Thoracic aorta (tissue), 2 donors: ENCODE data around the gene RAP1GAP. TPM values are rescaled to one million over a fixed set of nuclear protein-coding genes. Genes with fewer than 3 reads are reported as not detected.
A peak's percentile ranks its signal among the peaks of the same experiment; 100 is the strongest.

Experiments used
- ATAC-seq: fragments of 150-250 bp; one replicate; pipeline ENCODE4 v1.8.0; 2017; ENCODE audit warnings: low read depth; ENCODE audit not compliant: insufficient number of reproducible peaks, low FRiP score
- DNase-seq: peaks from one replicate; pipeline ENCODE4 v3.0.0-alpha.2; 2020; ENCODE audit warnings: low spot score
- H3K27ac ChIP-seq, 2 donors: fragments of 200-600 bp; sonication (generic); 1 replicate in 1 of 2; 2 replicates in 1 of 2; pipeline ENCODE4 v1.5.1; 2016; ENCODE audit warnings: mild to moderate bottlenecking in 2 of 2, moderate library complexity in 2 of 2
- H3K27me3 ChIP-seq: fragments of 200-600 bp; sonication (generic); replicated peaks from 2 replicates; pipeline ENCODE4 v1.6.0; 2016; ENCODE audit warnings: mild to moderate bottlenecking; ENCODE audit not compliant: insufficient read depth
- H3K36me3 ChIP-seq: fragments of 200-600 bp; sonication (generic); one replicate; pipeline ENCODE4 v1.5.1; 2016
- H3K4me1 ChIP-seq, 2 donors: fragments of 200-600 bp; sonication (generic); 1 replicate in 1 of 2; 2 replicates in 1 of 2; pipeline versions ENCODE4 v1.5.1 to v1.6.0; 2016; ENCODE audit warnings: low read depth in 2 of 2, mild to moderate bottlenecking in 1 of 2; ENCODE audit not compliant: control insufficient read depth in 1 of 2
- H3K4me3 ChIP-seq: fragments of 200-600 bp; sonication (generic); 2 replicates; pipeline ENCODE4 v1.5.1; 2016; ENCODE audit warnings: mild to moderate bottlenecking
- H3K9me3 ChIP-seq: fragments of 200-600 bp; sonication (generic); 2 replicates; pipeline ENCODE4 v1.5.1; 2016
- total RNA-seq, 2 donors: library from RNA; depleted of rRNA; stranded (reverse); fragments of >200 nt; gene quantifications; one replicate each; pipeline versions ENCODE4 v1.1.0 to v1.2.3, GENCODE V29; 2016
- TF ChIP-seq, protein P1 (sequence below): fragments of 200-600 bp; sonication (generic); IDR thresholded peaks from one replicate; pipeline ENCODE4 v1.5.1; 2019; ENCODE audit warnings: antibody characterized with exemption

RAP1GAP gene
- total RNA-seq, 2 donors from 2014 or later = 0.27 to 0.92 TPM

DNA sequence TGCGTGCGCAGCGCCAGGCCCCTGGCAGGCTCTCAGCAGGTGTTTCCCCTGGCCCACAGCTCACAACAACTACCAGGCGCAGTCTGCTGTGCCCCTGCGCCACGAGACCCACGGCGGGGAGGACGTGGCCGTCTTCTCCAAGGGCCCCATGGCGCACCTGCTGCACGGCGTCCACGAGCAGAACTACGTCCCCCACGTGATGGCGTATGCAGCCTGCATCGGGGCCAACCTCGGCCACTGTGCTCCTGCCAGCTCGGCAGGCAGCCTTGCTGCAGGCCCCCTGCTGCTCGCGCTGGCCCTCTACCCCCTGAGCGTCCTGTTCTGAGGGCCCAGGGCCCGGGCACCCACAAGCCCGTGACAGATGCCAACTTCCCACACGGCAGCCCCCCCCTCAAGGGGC, 91.8 kb downstream of the RAP1GAP start:
- TF ChIP-seq, protein P1, sequence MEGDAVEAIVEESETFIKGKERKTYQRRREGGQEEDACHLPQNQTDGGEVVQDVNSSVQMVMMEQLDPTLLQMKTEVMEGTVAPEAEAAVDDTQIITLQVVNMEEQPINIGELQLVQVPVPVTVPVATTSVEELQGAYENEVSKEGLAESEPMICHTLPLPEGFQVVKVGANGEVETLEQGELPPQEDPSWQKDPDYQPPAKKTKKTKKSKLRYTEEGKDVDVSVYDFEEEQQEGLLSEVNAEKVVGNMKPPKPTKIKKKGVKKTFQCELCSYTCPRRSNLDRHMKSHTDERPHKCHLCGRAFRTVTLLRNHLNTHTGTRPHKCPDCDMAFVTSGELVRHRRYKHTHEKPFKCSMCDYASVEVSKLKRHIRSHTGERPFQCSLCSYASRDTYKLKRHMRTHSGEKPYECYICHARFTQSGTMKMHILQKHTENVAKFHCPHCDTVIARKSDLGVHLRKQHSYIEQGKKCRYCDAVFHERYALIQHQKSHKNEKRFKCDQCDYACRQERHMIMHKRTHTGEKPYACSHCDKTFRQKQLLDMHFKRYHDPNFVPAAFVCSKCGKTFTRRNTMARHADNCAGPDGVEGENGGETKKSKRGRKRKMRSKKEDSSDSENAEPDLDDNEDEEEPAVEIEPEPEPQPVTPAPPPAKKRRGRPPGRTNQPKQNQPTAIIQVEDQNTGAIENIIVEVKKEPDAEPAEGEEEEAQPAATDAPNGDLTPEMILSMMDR = no peak
- H3K36me3 ChIP-seq = no peaks in the 10 kb centered on the region
- no peak overlapping the region for H3K4me3 ChIP-seq
- no peaks in the 10 kb centered on the region for H3K27me3 ChIP-seq
- H3K27ac ChIP-seq = no peak overlapping the region
- peaks cover 10 to 11% of the 10 kb centered on the region in 2 donors for H3K4me1 ChIP-seq
- no peaks in the 10 kb centered on the region for H3K9me3 ChIP-seq
- ATAC-seq (no peak), DNase-seq (no peak)

- no peaks in the 10 kb centered on the region for H3K9me3 ChIP-seq
- TF ChIP-seq, protein P1 = no peak
- H3K4me3 ChIP-seq = no peak overlapping the region
- H3K27me3 ChIP-seq = no peaks in the 10 kb centered on the region
- ATAC-seq (no peak), DNase-seq (no peak)
- H3K27ac ChIP-seq = no peak overlapping the region
- H3K4me1 ChIP-seq = peaks cover 10 to 11% of the 10 kb centered on the region in 2 donors
- H3K36me3 ChIP-seq = no peaks in the 10 kb centered on the region
These were observed 92.4 kb downstream of the RAP1GAP start for GRCh38 chr1:21576798-21577187.

DNA sequence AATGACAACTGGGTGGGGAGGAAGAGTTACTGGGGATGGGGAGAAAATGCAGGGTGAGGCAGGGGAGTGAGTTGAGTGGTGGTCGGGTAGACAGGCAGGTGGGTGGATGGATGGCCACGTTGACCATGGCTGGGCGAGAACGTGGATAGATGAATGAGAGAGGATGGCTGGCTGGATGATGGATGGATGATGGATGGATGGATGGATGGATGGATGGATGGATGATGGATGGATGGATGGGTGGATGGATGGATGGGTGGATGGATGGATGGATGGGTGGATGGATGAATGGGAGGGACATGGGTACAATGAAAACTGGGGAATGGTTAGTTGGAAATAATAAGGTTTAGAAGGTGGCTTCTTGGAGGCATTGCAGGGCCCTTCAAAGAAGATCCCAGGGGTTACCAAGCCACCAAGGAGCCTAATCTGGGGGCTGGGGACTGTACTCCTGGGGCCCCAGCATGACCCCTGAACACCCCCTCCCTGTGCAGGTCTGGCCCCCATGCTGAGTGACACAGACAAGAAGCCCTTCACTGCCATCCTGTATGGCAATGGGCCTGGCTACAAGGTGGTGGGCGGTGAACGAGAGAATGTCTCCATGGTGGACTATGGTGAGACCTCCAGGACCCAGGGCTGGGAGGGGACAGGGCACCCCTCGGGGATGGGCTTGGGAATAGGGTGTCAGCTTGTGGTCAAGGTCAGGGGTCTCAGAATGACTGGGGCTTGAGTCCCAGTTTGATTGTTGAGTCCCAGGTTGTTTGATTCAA, 92.9 kb downstream of the RAP1GAP start:
- Histone ChIP-seq H3K27ac (no peak overlapping the region), H3K27me3 (no peaks in the 10 kb centered on the region), H3K36me3 (no peaks in the 10 kb centered on the region), H3K4me3 (no peak overlapping the region), H3K9me3 (no peaks in the 10 kb centered on the region), H3K4me1 (peaks cover 10 to 11% of the 10 kb centered on the region in 2 donors)
- TF ChIP-seq, protein P1 = no peak
- no peak for DNase-seq
- ATAC-seq = no peak

- no peaks in the 10 kb centered on the region for H3K27me3 ChIP-seq
- no peaks in the 10 kb centered on the region for H3K9me3 ChIP-seq
- no peak for ATAC-seq
- H3K4me1 ChIP-seq = peaks cover 10 to 11% of the 10 kb centered on the region in 2 donors
- TF ChIP-seq, protein P1 = no peak
- no peak for DNase-seq
- no peaks in the 10 kb centered on the region for H3K36me3 ChIP-seq
- H3K27ac ChIP-seq = no peak overlapping the region
- H3K4me3 ChIP-seq = no peak overlapping the region
These were observed 93.7 kb downstream of the RAP1GAP start for GRCh38 chr1:21575351-21575942.

- Histone ChIP-seq H3K4me3 (peak overlapping the region; percentile 41), H3K27me3 (no peaks in the 10 kb centered on the region), H3K36me3 (no peaks in the 10 kb centered on the region), H3K27ac (no peak overlapping the region), H3K9me3 (no peaks in the 10 kb centered on the region), H3K4me1 (peaks cover 10 to 11% of the 10 kb centered on the region in 2 donors)
- DNase-seq (no peak), ATAC-seq (no peak)
- TF ChIP-seq, protein P1 = no peak
These were observed 94.5 kb downstream of the RAP1GAP start for GRCh38 chr1:21574466-21575151.
